ENCODE measurements around the gene LMOD2. TPM values are rescaled to one million over a fixed set of nuclear protein-coding genes. Genes with fewer than 3 reads are reported as not detected.

LMOD2 gene
- total and polyA plus RNA-seq, 10 of the 15 experiments (the other 5 are each of a cell fraction or from before 2014, with no cell fraction given) = not detected

GRCh38 chr7:123662293-123662692 lies 6.6 kb downstream of the LMOD2 start (continued):
- no peak for TF ChIP-seq RCOR1 (conservative IDR thresholded peaks at IDR 0.05; ENCODE audit: low read depth, low read length)
- no peak for TF ChIP-seq HDAC2 (IDR thresholded peaks at IDR 0.05)
- no peak for TF ChIP-seq ATF2 (IDR thresholded peaks at IDR 0.05; ENCODE audit: low read length)
- no peak for TF ChIP-seq STAT1 (conservative IDR thresholded peaks at IDR 0.05)
- TF ChIP-seq FOXK2 (IDR thresholded peaks at IDR 0.05) = no peak
- TF ChIP-seq ZNF207 (IDR thresholded peaks at IDR 0.05; ENCODE audit: borderline replicate concordance) = no peak

GRCh38 chr7:123662755-123663154 lies 7.1 kb downstream of the LMOD2 start:
- no peak overlapping the region for H3K4me3 ChIP-seq
- ChIA-PET RAD21 (ENCODE audit: unreplicated experiment) (no interaction called here), POLR2A (no interaction called here), SMC1A (ENCODE audit: uncharacterized antibody, unreplicated experiment) (no interaction called here), CTCF (interaction anchor here (0.6 kb wide), 1 partner anchor 10 kb away, joined by 3 read pairs; no protein-coding TSS in a partner anchor)
- no TSS peak for BruUV-seq (replicated peaks)
- no peaks in the 10 kb centered on the region for H3K27me3 ChIP-seq (replicated peaks in 1 of 2; ENCODE audit: control insufficient read depth in 2 of 2, insufficient read depth in 2 of 2, low read length in 1 of 2)
- H3K9ac ChIP-seq (ENCODE audit: control insufficient read depth, insufficient read depth, low read length) = no peak overlapping the region
- in situ Hi-C loops (cut with MboI) = no loop called here
- H3K9me3 ChIP-seq (replicated peaks; ENCODE audit: control insufficient read depth, insufficient read depth, low read length) = no peaks in the 10 kb centered on the region
- no peak overlapping the region for H2AFZ ChIP-seq (ENCODE audit: control insufficient read depth, low read depth, low read length)
- no peak overlapping the region for H3K27ac ChIP-seq (ENCODE audit: control insufficient read depth, insufficient read depth)
- DNase-seq (ENCODE audit: low read depth, low spot score) (no peak), FAIRE-seq (no peak), ATAC-seq (no peak)
- H3K36me3 ChIP-seq (ENCODE audit: control insufficient read depth in 2 of 2, insufficient read depth in 2 of 2, low read length in 1 of 2) = no peaks in the 10 kb centered on the region
- no peak overlapping the region for H3K4me2 ChIP-seq (ENCODE audit: control insufficient read depth, insufficient read depth)
- H3K4me1 ChIP-seq (ENCODE audit: control insufficient read depth, insufficient read depth, low read length) = no peaks in the 10 kb centered on the region
- no peaks in the 10 kb centered on the region for H4K20me1 ChIP-seq (ENCODE audit: control insufficient read depth, insufficient read depth)
- whole genome bisulfite sequencing (ENCODE audit: insufficient coverage, insufficient replicate concordance, low lambda C conversion rate, missing lambda C conversion rate) = 7% methylated on average over 2 of the region's 3 CpGs
- no peaks in the 10 kb centered on the region for H3K79me2 ChIP-seq (ENCODE audit: control insufficient read depth, insufficient read depth, low read length)
- intact Hi-C loops (cut with micrococcal nuclease; ENCODE audit: unreplicated experiment) = no loop called here
- TF ChIP-seq ZNF592 (IDR thresholded peaks at IDR 0.05) (no peak), ZBTB33 (IDR thresholded peaks at IDR 0.05) (no peak), NR2C1 (IDR thresholded peaks at IDR 0.05) (no peak), ATF7 (IDR thresholded peaks at IDR 0.05; ENCODE audit: low read depth) (no peak), IRF5 (IDR thresholded peaks at IDR 0.05; ENCODE audit: borderline replicate concordance) (no peak), ELK1 (IDR thresholded peaks at IDR 0.05; ENCODE audit: low read depth, low read length) (no peak), JUND (IDR thresholded peaks at IDR 0.05; ENCODE audit: low read depth, low read length) (no peak)

Data from GM12878 (cell line).